HFFc6 (cell line): ENCODE measurements around the gene HACD3. TPM values are rescaled to one million over a fixed set of nuclear protein-coding genes. Genes with fewer than 3 reads are reported as not detected.

Experiments
- DNase-seq: peaks from one replicate; pipeline ENCODE4 v3.0.0-alpha.2; 2018
- H3K27ac Mint-ChIP-seq: 2 replicates; pipeline ENCODE4 v1.8.0; 2020; ENCODE audit warnings: mild to moderate bottlenecking, mixed read lengths
- H3K27me3 Mint-ChIP-seq: 2 replicates; pipeline ENCODE4 v1.8.0; 2021; ENCODE audit warnings: mild to moderate bottlenecking, moderate library complexity, mixed read lengths; ENCODE audit not compliant: insufficient read depth
- H3K36me3 Mint-ChIP-seq: 2 replicates; pipeline ENCODE4 v1.8.0; 2021; ENCODE audit warnings: low read depth, mixed read lengths
- H3K4me1 Mint-ChIP-seq: 2 replicates; pipeline ENCODE4 v1.8.0; 2020; ENCODE audit warnings: low read depth, mixed read lengths
- H3K4me3 Mint-ChIP-seq: 2 replicates; pipeline ENCODE4 v1.8.0; 2020; ENCODE audit warnings: mild to moderate bottlenecking, moderate library complexity, mixed read lengths
- H3K9me3 Mint-ChIP-seq: 2 replicates; pipeline ENCODE4 v1.8.0; 2020; ENCODE audit warnings: mild to moderate bottlenecking, mixed read lengths
- long read RNA-seq: library from polyadenylated mRNA; unstranded; transcript quantifications from one replicate; pipeline ENCODE4 v2.0.0, GENCODE V29; 2019
- total RNA-seq, 6 experiments: library from RNA; stranded (reverse); fragmentation: NEBNext Ultra II Directional; extraction: Animal tissue kit (Norgen Biotek cat#: 25700); gene quantifications; 2 replicates in 1 of 6; 3 replicates in 5 of 6; pipeline ENCODE4 v1.2.3, GENCODE V29; 2021
- TF ChIP-seq, protein P1 (sequence below): fragments of 200-600 bp; sonication (generic); IDR thresholded peaks from 2 replicates; pipeline ENCODE4 v1.5.0; 2021; ENCODE audit warnings: antibody characterized with exemption, mild to moderate bottlenecking

Gene HACD3, protein sequence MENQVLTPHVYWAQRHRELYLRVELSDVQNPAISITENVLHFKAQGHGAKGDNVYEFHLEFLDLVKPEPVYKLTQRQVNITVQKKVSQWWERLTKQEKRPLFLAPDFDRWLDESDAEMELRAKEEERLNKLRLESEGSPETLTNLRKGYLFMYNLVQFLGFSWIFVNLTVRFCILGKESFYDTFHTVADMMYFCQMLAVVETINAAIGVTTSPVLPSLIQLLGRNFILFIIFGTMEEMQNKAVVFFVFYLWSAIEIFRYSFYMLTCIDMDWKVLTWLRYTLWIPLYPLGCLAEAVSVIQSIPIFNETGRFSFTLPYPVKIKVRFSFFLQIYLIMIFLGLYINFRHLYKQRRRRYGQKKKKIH
- total RNA-seq, result 10 to 100 TPM; 58.7 to 71.1 (median 65.7) TPM
- long read RNA-seq, transcript HACD3-201 (11 exons, 3,228 nt), result major isoform, 108 of 137 reads
- long read RNA-seq, partial matches to known transcripts, result 8 of 137 reads
- long read RNA-seq, other reads (novel, unspliced or antisense), result 18 of 137 reads

DNA sequence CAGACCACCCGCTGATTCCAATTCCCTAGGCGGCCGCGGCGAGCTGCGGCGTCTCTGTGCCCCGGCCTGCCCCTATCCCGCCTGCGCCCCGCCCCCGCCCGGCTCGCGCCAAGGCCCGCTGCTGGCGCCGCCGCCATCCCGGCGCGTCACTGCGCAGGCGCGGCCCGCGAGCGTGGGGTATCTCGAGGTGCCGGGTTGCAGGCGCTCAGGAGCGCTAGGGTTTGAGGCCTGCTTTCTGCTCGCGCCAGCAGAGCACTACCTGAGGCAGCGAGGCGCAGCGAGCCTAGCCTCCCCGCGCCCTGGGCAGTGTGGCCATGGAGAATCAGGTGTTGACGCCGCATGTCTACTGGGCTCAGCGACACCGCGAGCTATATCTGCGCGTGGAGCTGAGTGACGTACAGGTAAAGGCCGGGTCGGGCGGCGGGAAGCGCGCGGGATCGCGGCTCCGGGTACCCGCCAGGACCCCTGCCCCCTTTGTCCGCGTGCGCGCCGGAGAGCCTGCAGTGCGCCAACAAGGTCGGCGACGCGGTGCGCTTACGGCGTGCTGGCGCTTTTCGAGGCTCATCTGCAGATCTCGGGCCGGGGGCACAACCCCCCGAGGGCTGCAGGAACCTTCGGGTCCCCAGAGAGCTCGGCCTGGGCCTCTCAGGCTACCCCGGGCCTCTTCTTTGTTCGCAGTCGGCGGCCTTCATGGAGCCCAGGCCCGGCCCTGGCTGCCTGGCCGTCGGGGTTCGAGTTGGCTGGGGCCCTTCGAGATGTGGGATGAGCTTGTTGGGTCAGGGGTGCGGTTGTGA, at the start of gene HACD3:
Gene HACD3 (plus strand): TSS at position 146 of the 794 bp plus-strand sequence. CDS start 169 bp downstream, at position 315.
- TF ChIP-seq, protein P1, sequence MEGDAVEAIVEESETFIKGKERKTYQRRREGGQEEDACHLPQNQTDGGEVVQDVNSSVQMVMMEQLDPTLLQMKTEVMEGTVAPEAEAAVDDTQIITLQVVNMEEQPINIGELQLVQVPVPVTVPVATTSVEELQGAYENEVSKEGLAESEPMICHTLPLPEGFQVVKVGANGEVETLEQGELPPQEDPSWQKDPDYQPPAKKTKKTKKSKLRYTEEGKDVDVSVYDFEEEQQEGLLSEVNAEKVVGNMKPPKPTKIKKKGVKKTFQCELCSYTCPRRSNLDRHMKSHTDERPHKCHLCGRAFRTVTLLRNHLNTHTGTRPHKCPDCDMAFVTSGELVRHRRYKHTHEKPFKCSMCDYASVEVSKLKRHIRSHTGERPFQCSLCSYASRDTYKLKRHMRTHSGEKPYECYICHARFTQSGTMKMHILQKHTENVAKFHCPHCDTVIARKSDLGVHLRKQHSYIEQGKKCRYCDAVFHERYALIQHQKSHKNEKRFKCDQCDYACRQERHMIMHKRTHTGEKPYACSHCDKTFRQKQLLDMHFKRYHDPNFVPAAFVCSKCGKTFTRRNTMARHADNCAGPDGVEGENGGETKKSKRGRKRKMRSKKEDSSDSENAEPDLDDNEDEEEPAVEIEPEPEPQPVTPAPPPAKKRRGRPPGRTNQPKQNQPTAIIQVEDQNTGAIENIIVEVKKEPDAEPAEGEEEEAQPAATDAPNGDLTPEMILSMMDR, result no peak
- H3K4me1 Mint-ChIP-seq, result peaks cover 52% of the 10 kb centered on the region
- peak; percentile 49 for DNase-seq
- H3K4me3 Mint-ChIP-seq, result peak within 1 kb of the TSS; percentile 89
- H3K27me3 Mint-ChIP-seq, result no peaks in the 10 kb centered on the region
- H3K27ac Mint-ChIP-seq, result peak within 1 kb of the TSS; percentile 58
- H3K36me3 Mint-ChIP-seq, result no peaks in the 10 kb centered on the region; the same call in 1 of the 2 replicates
- H3K9me3 Mint-ChIP-seq, result no peaks in the 10 kb centered on the region

DNA sequence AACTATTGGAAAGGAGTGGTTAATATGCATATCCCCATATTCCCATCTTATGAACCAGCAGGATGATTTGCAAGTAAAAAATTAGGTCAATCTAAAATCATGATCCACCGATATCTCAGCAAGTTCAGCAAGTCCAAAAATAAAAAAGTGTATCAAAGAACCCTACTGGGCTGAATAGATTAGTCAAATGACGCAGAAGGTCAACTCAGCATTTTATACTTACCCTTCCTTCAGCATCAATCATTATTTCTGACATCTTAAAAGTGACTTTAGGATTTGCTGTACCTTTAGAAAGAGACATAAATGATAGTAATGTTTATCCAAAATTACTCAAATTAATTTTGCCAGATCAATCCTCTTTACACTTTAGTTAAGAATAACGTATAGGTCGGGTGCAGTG, 45.4 kb upstream of the HACD3 start:
- Mint-ChIP-seq H3K36me3 (peaks cover 22% of the 10 kb centered on the region; the same call in 1 of the 2 replicates), H3K27me3 (no peaks in the 10 kb centered on the region), H3K9me3 (no peaks in the 10 kb centered on the region), H3K4me3 (no peak overlapping the region), H3K27ac (no peak overlapping the region), H3K4me1 (no peaks in the 10 kb centered on the region)
- DNase-seq, result no peak
- TF ChIP-seq, protein P1, result no peak

GRCh38 chr15:65494076-65494475, 36.2 kb upstream of the HACD3 start:
- no peaks in the 10 kb centered on the region for H3K27me3 Mint-ChIP-seq
- peaks cover 27% of the 10 kb centered on the region for H3K36me3 Mint-ChIP-seq
- DNase-seq, result no peak
- H3K27ac Mint-ChIP-seq, result no peak overlapping the region
- H3K4me1 Mint-ChIP-seq, result no peaks in the 10 kb centered on the region
- no peaks in the 10 kb centered on the region for H3K9me3 Mint-ChIP-seq
- no peak overlapping the region for H3K4me3 Mint-ChIP-seq
- TF ChIP-seq, protein P1, result no peak

GRCh38 chr15:65509321-65509720, 20.9 kb upstream of the HACD3 start:
- DNase-seq, result no peak
- TF ChIP-seq, protein P1, result no peak
- Mint-ChIP-seq H3K27ac (no peak overlapping the region), H3K4me3 (no peak overlapping the region), H3K9me3 (no peaks in the 10 kb centered on the region), H3K27me3 (no peaks in the 10 kb centered on the region), H3K36me3 (peaks cover 17% of the 10 kb centered on the region; the same call in 1 of the 2 replicates), H3K4me1 (no peaks in the 10 kb centered on the region)

- DNase-seq, result no peak
- Mint-ChIP-seq H3K27me3 (no peaks in the 10 kb centered on the region), H3K27ac (no peak overlapping the region)
Measured at GRCh38 chr15:65512189-65512588, 18.1 kb upstream of the HACD3 start.

More at GRCh38 chr15:65512189-65512588, 18.1 kb upstream of the HACD3 start:
- H3K9me3 Mint-ChIP-seq, result no peaks in the 10 kb centered on the region
- H3K4me3 Mint-ChIP-seq, result no peak overlapping the region
- TF ChIP-seq, protein P1, result no peak
- peaks cover 27% of the 10 kb centered on the region for H3K36me3 Mint-ChIP-seq
- H3K4me1 Mint-ChIP-seq, result peaks cover 18% of the 10 kb centered on the region
